ENCODE measurements around the gene P3H2.

P3H2 gene

DNA sequence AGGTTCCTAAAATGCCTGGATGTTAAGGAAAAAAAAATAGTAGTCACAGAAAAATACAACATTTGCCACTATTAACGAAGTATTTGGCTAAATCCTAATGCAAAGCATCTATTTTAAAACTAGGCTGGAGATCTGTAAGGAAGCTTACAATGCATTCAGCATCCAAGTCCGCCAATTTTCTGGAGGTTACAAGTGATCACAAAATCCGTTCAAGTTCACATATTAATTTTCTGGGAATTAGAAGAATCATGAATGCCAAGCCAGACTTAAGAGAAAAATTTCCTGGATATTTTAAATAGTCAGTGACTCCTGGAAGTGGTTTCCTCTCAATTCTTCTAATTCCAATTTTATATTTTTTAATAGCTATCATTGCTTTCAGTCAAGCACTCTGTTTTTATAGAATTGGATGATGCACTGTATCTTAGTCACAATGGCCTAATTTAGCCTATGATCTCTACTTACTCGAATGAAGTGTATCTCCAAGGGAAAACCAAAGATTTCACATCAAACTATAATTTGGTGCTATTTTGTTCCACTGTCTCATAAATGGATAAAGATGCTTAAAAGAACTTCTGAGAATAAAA is 60.4 kb downstream of the P3H2 start:
- CTCF ChIA-PET, result interaction anchor here (0.8 kb wide), 1 partner anchor 43 kb away, joined by 4 read pairs; no protein-coding TSS in a partner anchor
- H3K27ac ChIP-seq (ENCODE audit: extremely low read depth, low read depth, low read length), result no peak overlapping the region

DNA sequence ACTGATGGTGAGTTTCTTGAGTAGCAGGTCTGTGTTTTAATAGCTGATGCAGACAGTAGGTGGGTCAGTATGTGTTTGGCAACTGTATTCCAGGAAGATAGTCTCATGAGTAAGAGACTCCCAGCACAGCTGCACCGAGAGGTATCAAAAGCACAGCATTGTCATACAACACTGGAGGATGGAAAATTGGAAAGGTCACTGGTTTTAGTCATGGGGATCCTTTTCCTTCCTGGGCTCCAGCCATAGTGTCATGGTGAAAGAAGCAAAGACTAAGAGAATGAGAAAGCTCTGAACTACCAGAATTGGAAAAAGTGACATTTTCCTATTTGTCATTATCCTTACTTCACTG is 61.5 kb downstream of the P3H2 start:
- H3K36me3 ChIP-seq (ENCODE audit: control insufficient read depth in 2 of 2, insufficient read depth in 1 of 2, low read length in 2 of 2), result no peaks in the 10 kb centered on the region
- ChIA-PET CTCF (interaction anchor here (0.6 kb wide), 1 partner anchor 9 kb away, joined by 4 read pairs; no protein-coding TSS in a partner anchor), POLR2A (no interaction called here)
- H3K9me3 ChIP-seq (ENCODE audit: control insufficient read depth, insufficient read depth, low read depth, low read length), result no peaks in the 10 kb centered on the region
- H3K4me1 ChIP-seq (ENCODE audit: control insufficient read depth, insufficient read depth, low read length), result peaks cover 2% of the 10 kb centered on the region; the same call in 1 of the 2 replicates
- H3K27ac ChIP-seq (ENCODE audit: extremely low read depth, low read depth, low read length), result no peak overlapping the region
- H3K4me3 ChIP-seq (ENCODE audit: low read depth, low read length), result no peak overlapping the region
- TF ChIP-seq ZSCAN23 (tag by site-specific recombination; IDR thresholded peaks at IDR 0.05) (no peak), ZNF423 (tag by site-specific recombination; IDR thresholded peaks at IDR 0.05) (no peak), ZNF785 (tag by site-specific recombination; IDR thresholded peaks at IDR 0.05) (no peak), ZNF341 (tag by site-specific recombination; IDR thresholded peaks at IDR 0.05; ENCODE audit: low read depth) (no peak), SALL2 (tag by site-specific recombination; IDR thresholded peaks at IDR 0.05; ENCODE audit: borderline replicate concordance) (no peak), TRIM28 (IDR thresholded peaks at IDR 0.05; ENCODE audit: borderline replicate concordance, low read length) (no peak), ZNF514 (tag by site-specific recombination; IDR thresholded peaks at IDR 0.05) (no peak), ZNF274 (IDR thresholded peaks at IDR 0.05; ENCODE audit: low read length) (no peak), ZNF274 (tag by site-specific recombination; IDR thresholded peaks at IDR 0.05; ENCODE audit: borderline replicate concordance) (no peak), OVOL3 (tag by site-specific recombination; IDR thresholded peaks at IDR 0.05) (no peak), ZNF501 (tag by site-specific recombination; IDR thresholded peaks at IDR 0.05) (no peak), ZNF433 (tag by site-specific recombination; IDR thresholded peaks at IDR 0.05; ENCODE audit: low read depth) (no peak), ZIC2 (tag by site-specific recombination; IDR thresholded peaks at IDR 0.05) (no peak), ZNF302 (tag by site-specific recombination; IDR thresholded peaks at IDR 0.05; ENCODE audit: low read depth) (no peak)
- TF ChIP-seq, protein P1, sequence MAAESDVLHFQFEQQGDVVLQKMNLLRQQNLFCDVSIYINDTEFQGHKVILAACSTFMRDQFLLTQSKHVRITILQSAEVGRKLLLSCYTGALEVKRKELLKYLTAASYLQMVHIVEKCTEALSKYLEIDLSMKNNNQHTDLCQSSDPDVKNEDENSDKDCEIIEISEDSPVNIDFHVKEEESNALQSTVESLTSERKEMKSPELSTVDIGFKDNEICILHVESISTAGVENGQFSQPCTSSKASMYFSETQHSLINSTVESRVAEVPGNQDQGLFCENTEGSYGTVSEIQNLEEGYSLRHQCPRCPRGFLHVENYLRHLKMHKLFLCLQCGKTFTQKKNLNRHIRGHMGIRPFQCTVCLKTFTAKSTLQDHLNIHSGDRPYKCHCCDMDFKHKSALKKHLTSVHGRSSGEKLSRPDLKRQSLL (tag by site-specific recombination; IDR thresholded peaks at IDR 0.05), result no peak
- TF ChIP-seq, protein P2, sequence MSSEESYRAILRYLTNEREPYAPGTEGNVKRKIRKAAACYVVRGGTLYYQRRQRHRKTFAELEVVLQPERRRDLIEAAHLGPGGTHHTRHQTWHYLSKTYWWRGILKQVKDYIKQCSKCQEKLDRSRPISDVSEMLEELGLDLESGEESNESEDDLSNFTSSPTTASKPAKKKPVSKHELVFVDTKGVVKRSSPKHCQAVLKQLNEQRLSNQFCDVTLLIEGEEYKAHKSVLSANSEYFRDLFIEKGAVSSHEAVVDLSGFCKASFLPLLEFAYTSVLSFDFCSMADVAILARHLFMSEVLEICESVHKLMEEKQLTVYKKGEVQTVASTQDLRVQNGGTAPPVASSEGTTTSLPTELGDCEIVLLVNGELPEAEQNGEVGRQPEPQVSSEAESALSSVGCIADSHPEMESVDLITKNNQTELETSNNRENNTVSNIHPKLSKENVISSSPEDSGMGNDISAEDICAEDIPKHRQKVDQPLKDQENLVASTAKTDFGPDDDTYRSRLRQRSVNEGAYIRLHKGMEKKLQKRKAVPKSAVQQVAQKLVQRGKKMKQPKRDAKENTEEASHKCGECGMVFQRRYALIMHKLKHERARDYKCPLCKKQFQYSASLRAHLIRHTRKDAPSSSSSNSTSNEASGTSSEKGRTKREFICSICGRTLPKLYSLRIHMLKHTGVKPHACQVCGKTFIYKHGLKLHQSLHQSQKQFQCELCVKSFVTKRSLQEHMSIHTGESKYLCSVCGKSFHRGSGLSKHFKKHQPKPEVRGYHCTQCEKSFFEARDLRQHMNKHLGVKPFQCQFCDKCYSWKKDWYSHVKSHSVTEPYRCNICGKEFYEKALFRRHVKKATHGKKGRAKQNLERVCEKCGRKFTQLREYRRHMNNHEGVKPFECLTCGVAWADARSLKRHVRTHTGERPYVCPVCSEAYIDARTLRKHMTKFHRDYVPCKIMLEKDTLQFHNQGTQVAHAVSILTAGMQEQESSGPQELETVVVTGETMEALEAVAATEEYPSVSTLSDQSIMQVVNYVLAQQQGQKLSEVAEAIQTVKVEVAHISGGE (tag by site-specific recombination; conservative IDR thresholded peaks at IDR 0.05; ENCODE audit: low read depth), result no peak
- TF ChIP-seq, protein P3, sequence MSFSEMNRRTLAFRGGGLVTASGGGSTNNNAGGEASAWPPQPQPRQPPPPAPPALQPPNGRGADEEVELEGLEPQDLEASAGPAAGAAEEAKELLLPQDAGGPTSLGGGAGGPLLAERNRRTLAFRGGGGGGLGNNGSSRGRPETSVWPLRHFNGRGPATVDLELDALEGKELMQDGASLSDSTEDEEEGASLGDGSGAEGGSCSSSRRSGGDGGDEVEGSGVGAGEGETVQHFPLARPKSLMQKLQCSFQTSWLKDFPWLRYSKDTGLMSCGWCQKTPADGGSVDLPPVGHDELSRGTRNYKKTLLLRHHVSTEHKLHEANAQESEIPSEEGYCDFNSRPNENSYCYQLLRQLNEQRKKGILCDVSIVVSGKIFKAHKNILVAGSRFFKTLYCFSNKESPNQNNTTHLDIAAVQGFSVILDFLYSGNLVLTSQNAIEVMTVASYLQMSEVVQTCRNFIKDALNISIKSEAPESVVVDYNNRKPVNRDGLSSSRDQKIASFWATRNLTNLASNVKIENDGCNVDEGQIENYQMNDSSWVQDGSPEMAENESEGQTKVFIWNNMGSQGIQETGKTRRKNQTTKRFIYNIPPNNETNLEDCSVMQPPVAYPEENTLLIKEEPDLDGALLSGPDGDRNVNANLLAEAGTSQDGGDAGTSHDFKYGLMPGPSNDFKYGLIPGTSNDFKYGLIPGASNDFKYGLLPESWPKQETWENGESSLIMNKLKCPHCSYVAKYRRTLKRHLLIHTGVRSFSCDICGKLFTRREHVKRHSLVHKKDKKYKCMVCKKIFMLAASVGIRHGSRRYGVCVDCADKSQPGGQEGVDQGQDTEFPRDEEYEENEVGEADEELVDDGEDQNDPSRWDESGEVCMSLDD (tag by site-specific recombination; IDR thresholded peaks at IDR 0.05), result no peak
- TF ChIP-seq, protein P4, sequence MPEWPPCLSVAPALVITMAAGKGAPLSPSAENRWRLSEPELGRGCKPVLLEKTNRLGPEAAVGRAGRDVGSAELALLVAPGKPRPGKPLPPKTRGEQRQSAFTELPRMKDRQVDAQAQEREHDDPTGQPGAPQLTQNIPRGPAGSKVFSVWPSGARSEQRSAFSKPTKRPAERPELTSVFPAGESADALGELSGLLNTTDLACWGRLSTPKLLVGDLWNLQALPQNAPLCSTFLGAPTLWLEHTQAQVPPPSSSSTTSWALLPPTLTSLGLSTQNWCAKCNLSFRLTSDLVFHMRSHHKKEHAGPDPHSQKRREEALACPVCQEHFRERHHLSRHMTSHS (tag by site-specific recombination; IDR thresholded peaks at IDR 0.05), result no peak
- TF ChIP-seq, protein P5, sequence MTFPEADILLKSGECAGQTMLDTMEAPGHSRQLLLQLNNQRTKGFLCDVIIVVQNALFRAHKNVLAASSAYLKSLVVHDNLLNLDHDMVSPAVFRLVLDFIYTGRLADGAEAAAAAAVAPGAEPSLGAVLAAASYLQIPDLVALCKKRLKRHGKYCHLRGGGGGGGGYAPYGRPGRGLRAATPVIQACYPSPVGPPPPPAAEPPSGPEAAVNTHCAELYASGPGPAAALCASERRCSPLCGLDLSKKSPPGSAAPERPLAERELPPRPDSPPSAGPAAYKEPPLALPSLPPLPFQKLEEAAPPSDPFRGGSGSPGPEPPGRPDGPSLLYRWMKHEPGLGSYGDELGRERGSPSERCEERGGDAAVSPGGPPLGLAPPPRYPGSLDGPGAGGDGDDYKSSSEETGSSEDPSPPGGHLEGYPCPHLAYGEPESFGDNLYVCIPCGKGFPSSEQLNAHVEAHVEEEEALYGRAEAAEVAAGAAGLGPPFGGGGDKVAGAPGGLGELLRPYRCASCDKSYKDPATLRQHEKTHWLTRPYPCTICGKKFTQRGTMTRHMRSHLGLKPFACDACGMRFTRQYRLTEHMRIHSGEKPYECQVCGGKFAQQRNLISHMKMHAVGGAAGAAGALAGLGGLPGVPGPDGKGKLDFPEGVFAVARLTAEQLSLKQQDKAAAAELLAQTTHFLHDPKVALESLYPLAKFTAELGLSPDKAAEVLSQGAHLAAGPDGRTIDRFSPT (tag by site-specific recombination; IDR thresholded peaks at IDR 0.05), result no peak

More for the DNA sequence above, 60.4 kb downstream of the P3H2 start:
- Histone ChIP-seq H3K4me3 (ENCODE audit: low read depth, low read length) (no peak overlapping the region), H3K4me1 (ENCODE audit: control insufficient read depth, insufficient read depth, low read length) (peaks cover 5% of the 10 kb centered on the region; the same call in 1 of the 2 replicates), H3K9me3 (ENCODE audit: control insufficient read depth, insufficient read depth, low read depth, low read length) (no peaks in the 10 kb centered on the region), H3K36me3 (ENCODE audit: control insufficient read depth in 2 of 2, insufficient read depth in 1 of 2, low read length in 2 of 2) (no peaks in the 10 kb centered on the region)
- TF ChIP-seq, protein P6, sequence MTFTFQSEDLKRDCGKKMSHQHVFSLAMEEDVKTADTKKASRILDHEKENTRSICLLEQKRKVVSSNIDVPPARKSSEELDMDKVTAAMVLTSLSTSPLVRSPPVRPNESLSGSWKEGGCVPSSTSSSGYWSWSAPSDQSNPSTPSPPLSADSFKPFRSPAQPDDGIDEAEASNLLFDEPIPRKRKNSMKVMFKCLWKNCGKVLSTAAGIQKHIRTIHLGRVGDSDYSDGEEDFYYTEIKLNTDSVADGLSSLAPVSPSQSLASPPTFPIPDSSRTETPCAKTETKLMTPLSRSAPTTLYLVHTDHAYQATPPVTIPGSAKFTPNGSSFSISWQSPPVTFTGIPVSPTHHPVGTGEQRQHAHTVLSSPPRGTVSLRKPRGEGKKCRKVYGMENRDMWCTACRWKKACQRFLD (tag by site-specific recombination; IDR thresholded peaks at IDR 0.05), result no peak
- TF ChIP-seq MEIS1 (CRISPR knock-in tag; IDR thresholded peaks at IDR 0.05; ENCODE audit: borderline replicate concordance), result no peak
- no peak for TF ChIP-seq ZNF664 (tag by site-specific recombination; IDR thresholded peaks at IDR 0.05)
- no peak for TF ChIP-seq ZNF514 (tag by site-specific recombination; IDR thresholded peaks at IDR 0.05)
- TF ChIP-seq PRDM1 (tag by site-specific recombination; IDR thresholded peaks at IDR 0.05), result no peak
- TF ChIP-seq ZNF560 (tag by site-specific recombination; IDR thresholded peaks at IDR 0.05; ENCODE audit: borderline replicate concordance), result no peak
- no peak for TF ChIP-seq ZNF223 (tag by site-specific recombination; IDR thresholded peaks at IDR 0.05)
- no peak for TF ChIP-seq ZNF658 (tag by site-specific recombination; IDR thresholded peaks at IDR 0.05)
- POLR2A ChIA-PET, result no interaction called here
